H9 (cell line): ENCODE results near the gene EAF1. TPM values are rescaled to one million over a fixed set of nuclear protein-coding genes. Genes with fewer than 3 reads are reported as not detected.

Experiments used
- DNase-seq: peaks from one replicate; pipeline ENCODE4 v3.0.0-alpha.2; 2017
- H2AFZ ChIP-seq: one replicate; pipeline ENCODE4 v1.6.1; 2013; ENCODE audit warnings: mild to moderate bottlenecking, low read length, control low read depth, moderate library complexity
- H2AK5ac ChIP-seq: 2 replicates; pipeline ENCODE4 v1.6.1; 2013; ENCODE audit warnings: low read length, control low read depth, mixed read lengths; ENCODE audit not compliant: insufficient read length
- H2BK120ac ChIP-seq: one replicate; pipeline ENCODE4 v1.6.1; 2013; ENCODE audit warnings: low read depth, mild to moderate bottlenecking, low read length, control low read depth, inconsistent platforms; ENCODE audit not compliant: poor library complexity, severe bottlenecking
- H2BK12ac ChIP-seq: 2 replicates; pipeline ENCODE4 v1.6.1; 2013; ENCODE audit warnings: low read length, control low read depth, mixed read lengths, low read depth; ENCODE audit not compliant: insufficient read length
- H2BK15ac ChIP-seq: 2 replicates; pipeline ENCODE4 v1.6.1; 2013; ENCODE audit warnings: low read depth, low read length, control low read depth
- H2BK20ac ChIP-seq: one replicate; pipeline ENCODE4 v1.6.1; 2013; ENCODE audit warnings: low read depth, mild to moderate bottlenecking, low read length, control low read depth, inconsistent platforms; ENCODE audit not compliant: poor library complexity, severe bottlenecking
- H2BK5ac ChIP-seq: 2 replicates; pipeline ENCODE4 v1.6.1; 2013; ENCODE audit warnings: low read length, control low read depth, mixed read lengths; ENCODE audit not compliant: insufficient read length
- H3K14ac ChIP-seq: 2 replicates; pipeline ENCODE4 v1.6.1; 2013; ENCODE audit warnings: low read length, control low read depth; ENCODE audit not compliant: insufficient read depth
- H3K18ac ChIP-seq: 2 replicates; pipeline ENCODE4 v1.6.1; 2013; ENCODE audit warnings: low read depth, mild to moderate bottlenecking, mixed read lengths, low read length, control low read depth; ENCODE audit not compliant: insufficient read length
- H3K23ac ChIP-seq: 2 replicates; pipeline ENCODE4 v1.6.1; 2013; ENCODE audit warnings: low read length, control low read depth, mixed read lengths, low read depth; ENCODE audit not compliant: insufficient read length
- H3K23me2 ChIP-seq: 2 replicates; pipeline ENCODE4 v1.6.1; 2013; ENCODE audit warnings: low read depth, mild to moderate bottlenecking, mixed read lengths, low read length, control low read depth; ENCODE audit not compliant: insufficient read length, poor library complexity, severe bottlenecking
- H3K27ac ChIP-seq: 2 replicates; pipeline ENCODE4 v1.5.1; 2013; ENCODE audit warnings: low read length, control low read depth, mixed read lengths, low read depth; ENCODE audit not compliant: insufficient read length
- H3K27me3 ChIP-seq: 2 replicates; pipeline ENCODE4 v1.6.1; 2013; ENCODE audit warnings: low read length, control low read depth, inconsistent platforms; ENCODE audit not compliant: insufficient read depth
- H3K4ac ChIP-seq: 2 replicates; pipeline ENCODE4 v1.6.1; 2013; ENCODE audit warnings: low read depth, mild to moderate bottlenecking, control low read depth, inconsistent platforms, low read length, moderate library complexity
- H3K4me1 ChIP-seq: 2 replicates; pipeline ENCODE4 v1.6.1; 2013; ENCODE audit warnings: low read length, control low read depth, inconsistent platforms; ENCODE audit not compliant: insufficient read depth
- H3K4me2 ChIP-seq: 2 replicates; pipeline ENCODE4 v1.6.1; 2013; ENCODE audit warnings: low read length, control low read depth, mixed read lengths; ENCODE audit not compliant: insufficient read length, insufficient read depth
- H3K56ac ChIP-seq: 2 replicates; pipeline ENCODE4 v1.6.1; 2013; ENCODE audit warnings: low read depth, mild to moderate bottlenecking, mixed read lengths, low read length, control low read depth; ENCODE audit not compliant: insufficient read length
- H3K79me1 ChIP-seq: 2 replicates; pipeline ENCODE4 v1.6.1; 2013; ENCODE audit warnings: low read depth, mild to moderate bottlenecking, moderate library complexity, low read length, control low read depth, inconsistent platforms; ENCODE audit not compliant: insufficient read depth, poor library complexity, severe bottlenecking
- H3K79me2 ChIP-seq: 2 replicates; pipeline ENCODE4 v1.6.1; 2013; ENCODE audit warnings: low read length, control low read depth, inconsistent platforms; ENCODE audit not compliant: insufficient read depth
- H3K9ac ChIP-seq: 2 replicates; pipeline ENCODE4 v1.6.1; 2013; ENCODE audit warnings: low read length, control low read depth, mixed read lengths; ENCODE audit not compliant: insufficient read length; ENCODE audit errors: extremely low read depth
- H3K9me3 ChIP-seq: one replicate; pipeline ENCODE4 v1.6.1; 2013; ENCODE audit warnings: low read depth, low read length, inconsistent platforms; ENCODE audit not compliant: control insufficient read depth
- H3T11ph ChIP-seq: one replicate; pipeline ENCODE4 v1.6.1; 2013; ENCODE audit warnings: mild to moderate bottlenecking, low read length, control low read depth, inconsistent platforms
- H4K20me1 ChIP-seq: one replicate; pipeline ENCODE4 v1.6.1; 2013; ENCODE audit not compliant: control insufficient read depth, insufficient read length, insufficient read depth
- H4K5ac ChIP-seq: 2 replicates; pipeline ENCODE4 v1.6.1; 2013; ENCODE audit warnings: low read depth, mild to moderate bottlenecking, mixed read lengths, low read length, control low read depth; ENCODE audit not compliant: insufficient read length
- H4K8ac ChIP-seq: replicated peaks from 2 replicates; pipeline ENCODE4 v1.6.1; 2013; ENCODE audit warnings: low read length, control low read depth, mixed read lengths, low read depth; ENCODE audit not compliant: insufficient read length
- H4K91ac ChIP-seq: 2 replicates; pipeline ENCODE4 v1.6.1; 2013; ENCODE audit warnings: low read depth, mild to moderate bottlenecking, moderate library complexity, mixed read lengths, low read length, control low read depth; ENCODE audit not compliant: insufficient read length
- H3K27ac Mint-ChIP-seq, 3 experiments: 2 replicates in 2 of 3; 3 replicates in 1 of 3; pipeline ENCODE4 v1.8.0; 2020 to 2021; ENCODE audit warnings: mixed read lengths in 3 of 3, mild to moderate bottlenecking in 1 of 3, moderate library complexity in 1 of 3
- H3K27me3 Mint-ChIP-seq: 2 replicates; pipeline ENCODE4 v1.8.0; 2021; ENCODE audit warnings: low read depth, mild to moderate bottlenecking, moderate library complexity, mixed read lengths
- H3K36me3 Mint-ChIP-seq, 3 experiments: 2 replicates in 2 of 3; 3 replicates in 1 of 3; pipeline ENCODE4 v1.8.0; 2020 to 2021; ENCODE audit warnings: low read depth in 3 of 3, mixed read lengths in 3 of 3; ENCODE audit not compliant: insufficient read depth in 1 of 3
- H3K4me1 Mint-ChIP-seq, 2 experiments: 2 replicates each; pipeline ENCODE4 v1.8.0; 2020; ENCODE audit warnings: mixed read lengths in 2 of 2
- H3K4me3 Mint-ChIP-seq, 2 experiments: 2 replicates in 1 of 2; 3 replicates in 1 of 2; pipeline ENCODE4 v1.8.0; 2020 to 2021; ENCODE audit warnings: mild to moderate bottlenecking in 2 of 2, mixed read lengths in 2 of 2, moderate library complexity in 1 of 2
- H3K9me3 Mint-ChIP-seq, 2 experiments: 2 replicates in 1 of 2; 3 replicates in 1 of 2; pipeline ENCODE4 v1.8.0; 2020; ENCODE audit warnings: mild to moderate bottlenecking in 2 of 2, mixed read lengths in 2 of 2, moderate library complexity in 1 of 2
- CTCF ChIP-seq: fragments of 200-600 bp; sonication (generic); conservative IDR thresholded peaks from 3 replicates; pipeline ENCODE4 v1.8.0; 2021; ENCODE audit warnings: antibody characterized with exemption, mild to moderate bottlenecking
- WGBS: extraction: QIAGEN DNeasy Blood & Tissue Kit; methylation state at CpG from one replicate; pipeline ENCODE4 v1.1.7; 2013; ENCODE audit warnings: missing lambda C conversion rate, low lambda C conversion rate, mixed read lengths; ENCODE audit not compliant: insufficient read length; ENCODE audit errors: extremely low coverage; 5-methylcytosine and 5-hydroxymethylcytosine counted together
- total RNA-seq: library from RNA; stranded (reverse); gene quantifications from 2 replicates; pipeline ENCODE4 v1.2.1, GENCODE V29; 2021

The EAF1 gene
- total RNA-seq, 1 experiment from 2014 or later, result 34.3 TPM

GRCh38 chr3:15427981-15428380 lies 583 bp downstream of the EAF1 start:
- H3K27me3 Mint-ChIP-seq, result no peaks in the 10 kb centered on the region; the same call in 1 of the 2 replicates
- Histone ChIP-seq H2BK12ac (no peak overlapping the region), H2AFZ (no peak overlapping the region), H3K4me2 (peak overlapping the region; percentile 96), H3K79me1 (no peaks in the 10 kb centered on the region), H3K4ac (no peak overlapping the region), H4K5ac (no peak overlapping the region), H3K9me3 (no peaks in the 10 kb centered on the region), H3K23ac (no peak overlapping the region), H3K27ac (no peak overlapping the region), H2AK5ac (no peak overlapping the region), H3K79me2 (peaks cover 13% of the 10 kb centered on the region; the same call in 1 of the 2 replicates), H2BK15ac (no peak overlapping the region), H2BK5ac (no peak overlapping the region), H3K23me2 (peaks cover 19% of the 10 kb centered on the region), H3K4me1 (no peaks in the 10 kb centered on the region), H3T11ph (no peak overlapping the region), H3K18ac (no peak overlapping the region), H2BK120ac (no peak overlapping the region), H4K91ac (no peak overlapping the region), H3K56ac (no peak overlapping the region), H3K14ac (no peak overlapping the region), H4K20me1 (no peaks in the 10 kb centered on the region), H2BK20ac (no peak overlapping the region), H3K27me3 (no peaks in the 10 kb centered on the region), H3K9ac (peak overlapping the region; percentile 66), H4K8ac (no peak overlapping the region)
- H3K27ac Mint-ChIP-seq, result peak overlapping the region; percentile 28 to 99 (median 99); a peak in 6 of 7 replicates
- peaks cover 7 to 43% (median 41%) of the 10 kb centered on the region in 3 experiments; a peak in 6 of 7 replicates for H3K36me3 Mint-ChIP-seq
- peaks cover 23 to 24% of the 10 kb centered on the region in 2 experiments for H3K4me1 Mint-ChIP-seq
- H3K9me3 Mint-ChIP-seq, result no peaks in the 10 kb centered on the region
- peak overlapping the region; percentile 96 to 99 for H3K4me3 Mint-ChIP-seq
- TF ChIP-seq CTCF, result no peak
- whole genome bisulfite sequencing, result no CpG with 5 or more reads among the region's 11 CpGs
- no peak for DNase-seq
